ENCODE data around the gene WNT8B.

Gene WNT8B

GRCh38 chr10:100481462-100482081, 18.8 kb downstream of the WNT8B start:
- Histone ChIP-seq H3K4me2 (ENCODE audit: low read depth, low read length, poor library complexity, severe bottlenecking) (peak overlapping the region; percentile 68), H3K36me3 (ENCODE audit: low read length) (no peaks in the 10 kb centered on the region), H3K4me3 (ENCODE audit: insufficient read depth, low read length, poor library complexity, severe bottlenecking) (peak overlapping the region; percentile 50), H3K27ac (ENCODE audit: low read depth, low read length) (no peak overlapping the region), H3K9ac (ENCODE audit: low read length) (peak overlapping the region; percentile 38; the same call in 1 of the 2 replicates), H3K79me2 (ENCODE audit: insufficient read depth, low read length) (no peaks in the 10 kb centered on the region), H3K27me3 (ENCODE audit: low read length) (no peaks in the 10 kb centered on the region), H3K9me3 (ENCODE audit: insufficient read depth, low read length) (no peaks in the 10 kb centered on the region), H2AFZ (ENCODE audit: low read depth, low read length, severe bottlenecking) (peak overlapping the region; percentile 37), H3F3A (ENCODE audit: insufficient read depth) (no peaks in the 10 kb centered on the region), H3K9me2 (replicated peaks; ENCODE audit: insufficient read depth, low read length) (no peaks in the 10 kb centered on the region), H4K20me1 (ENCODE audit: low read depth, low read length) (no peaks in the 10 kb centered on the region)
- TF ChIP-seq EZH2phosphoT487 (conservative IDR thresholded peaks at IDR 0.05; ENCODE audit: low read length) (no peak), CTCF (IDR thresholded peaks at IDR 0.05; ENCODE audit: insufficient read depth, low read length, poor library complexity, severe bottlenecking) (no peak)

- Histone ChIP-seq H3K27me3 (ENCODE audit: low read length) (no peaks in the 10 kb centered on the region), H3K79me2 (ENCODE audit: insufficient read depth, low read length) (no peaks in the 10 kb centered on the region), H3K27ac (ENCODE audit: low read depth, low read length) (no peak overlapping the region), H3K4me3 (ENCODE audit: insufficient read depth, low read length, poor library complexity, severe bottlenecking) (peak overlapping the region; percentile 50), H3K9me3 (ENCODE audit: insufficient read depth, low read length) (no peaks in the 10 kb centered on the region), H3K9ac (ENCODE audit: low read length) (peak overlapping the region; percentile 38; the same call in 1 of the 2 replicates), H3K9me2 (replicated peaks; ENCODE audit: insufficient read depth, low read length) (no peaks in the 10 kb centered on the region), H4K20me1 (ENCODE audit: low read depth, low read length) (no peaks in the 10 kb centered on the region), H3K4me2 (ENCODE audit: low read depth, low read length, poor library complexity, severe bottlenecking) (peak overlapping the region; percentile 68), H3K36me3 (ENCODE audit: low read length) (no peaks in the 10 kb centered on the region), H2AFZ (ENCODE audit: low read depth, low read length, severe bottlenecking) (peak overlapping the region; percentile 37), H3F3A (ENCODE audit: insufficient read depth) (no peaks in the 10 kb centered on the region)
- TF ChIP-seq EZH2phosphoT487 (conservative IDR thresholded peaks at IDR 0.05; ENCODE audit: low read length) (no peak), CTCF (IDR thresholded peaks at IDR 0.05; ENCODE audit: insufficient read depth, low read length, poor library complexity, severe bottlenecking) (peak; percentile 98)
Measured at GRCh38 chr10:100482181-100482833, 19.5 kb downstream of the WNT8B start.

GRCh38 chr10:100482834-100483185, 20.0 kb downstream of the WNT8B start:
- Histone ChIP-seq H3K4me2 (ENCODE audit: low read depth, low read length, poor library complexity, severe bottlenecking) (peak overlapping the region; percentile 68), H3K4me3 (ENCODE audit: insufficient read depth, low read length, poor library complexity, severe bottlenecking) (peak overlapping the region; percentile 50), H3K9me3 (ENCODE audit: insufficient read depth, low read length) (no peaks in the 10 kb centered on the region), H3K9me2 (replicated peaks; ENCODE audit: insufficient read depth, low read length) (no peaks in the 10 kb centered on the region), H2AFZ (ENCODE audit: low read depth, low read length, severe bottlenecking) (no peak overlapping the region), H3K36me3 (ENCODE audit: low read length) (no peaks in the 10 kb centered on the region), H3K9ac (ENCODE audit: low read length) (peak overlapping the region; percentile 38; the same call in 1 of the 2 replicates), H3F3A (ENCODE audit: insufficient read depth) (no peaks in the 10 kb centered on the region), H3K27ac (ENCODE audit: low read depth, low read length) (no peak overlapping the region), H4K20me1 (ENCODE audit: low read depth, low read length) (no peaks in the 10 kb centered on the region), H3K27me3 (ENCODE audit: low read length) (no peaks in the 10 kb centered on the region), H3K79me2 (ENCODE audit: insufficient read depth, low read length) (no peaks in the 10 kb centered on the region)
- no peak for TF ChIP-seq EZH2phosphoT487 (conservative IDR thresholded peaks at IDR 0.05; ENCODE audit: low read length)

Data from SU-DHL-6 (cell line).